HG03159 (cell line): ENCODE results near the gene EFCAB5.

Experiments
- ATAC-seq: cut with Tn5 transposase; IDR thresholded peaks from one replicate; pipeline ENCODE4 v1.9.1; 2021; ENCODE audit warnings: mild to moderate bottlenecking, moderate library complexity; ENCODE audit not compliant: unreplicated experiment

EFCAB5 gene

GRCh38 chr17:30153463-30153862 lies 212.0 kb downstream of the EFCAB5 start:
- no peak for ATAC-seq

GRCh38 chr17:30155389-30155788 lies 214.0 kb downstream of the EFCAB5 start:
- ATAC-seq = no peak
